CD4-positive, alpha-beta T cell (primary cell): ENCODE measurements around the gene PIEZO1. TPM values are rescaled to one million over a fixed set of nuclear protein-coding genes. Genes with fewer than 3 reads are reported as not detected.

ENCODE experiments used
- ATAC-seq: fragments of 200-7000 bp; cut with Tn5 transposase; one replicate; pipeline ENCODE4 v1.10.0; 2022; ENCODE audit warnings: mild to moderate bottlenecking; ENCODE audit not compliant: poor library complexity
- CTCF ChIA-PET: fragments of 350-600 bp; sonication (Branson Sonifier 250); formaldehyde crosslinking; loops from one replicate; lab custom pipeline; 2021; ENCODE audit warnings: antibody characterized with exemption, inconsistent platforms; lab: Charles Lee
- POLR2A ChIA-PET: fragments of 350-600 bp; sonication (Branson Sonifier 250); formaldehyde crosslinking; loops from one replicate; lab custom pipeline; 2021; ENCODE audit warnings: antibody characterized with exemption, inconsistent platforms; lab: Charles Lee
- DNase-seq, 14 experiments: peaks; one replicate each; pipeline ENCODE4 v3.0.0-alpha.2; 2013 to 2020; ENCODE audit warnings: mixed read lengths in 2 of 14
- H3K27ac ChIP-seq, 2 donors: one replicate each; pipeline versions ENCODE4 v1.5.1 to v1.7.0; 2013; ENCODE audit warnings: low read length in 2 of 2, low read depth in 1 of 2, mild to moderate bottlenecking in 1 of 2
- H3K27me3 ChIP-seq, 2 experiments: 1 replicate in 1 of 2; 2 replicates in 1 of 2; pipeline versions ENCODE4 v1.6.1 to v1.7.0; 2013; ENCODE audit warnings: low read length in 2 of 2, control low read depth in 1 of 2, mild to moderate bottlenecking in 1 of 2, moderate library complexity in 1 of 2; ENCODE audit not compliant: insufficient read depth in 2 of 2, control insufficient read depth in 1 of 2
- H3K36me3 ChIP-seq: one replicate; pipeline ENCODE4 v1.6.1; 2013; ENCODE audit warnings: low read length, control low read depth; ENCODE audit not compliant: insufficient read depth
- H3K4me1 ChIP-seq: one replicate; pipeline ENCODE4 v1.6.1; 2013; ENCODE audit warnings: low read length, control low read depth; ENCODE audit not compliant: insufficient read depth
- H3K4me3 ChIP-seq: one replicate; pipeline ENCODE4 v1.5.1; 2013; ENCODE audit warnings: mild to moderate bottlenecking, low read length, moderate library complexity
- H3K9me3 ChIP-seq, 2 experiments: 1 replicate in 1 of 2; 2 replicates in 1 of 2; pipeline versions ENCODE4 v1.6.1 to v1.7.0; 2013; ENCODE audit warnings: low read length in 2 of 2, mild to moderate bottlenecking in 2 of 2, control low read depth in 1 of 2, moderate library complexity in 1 of 2; ENCODE audit not compliant: control insufficient read depth in 1 of 2, insufficient read depth in 1 of 2
- H3K27ac Mint-ChIP-seq: one replicate; pipeline ENCODE4 v1.8.0; 2020; ENCODE audit warnings: mixed read lengths
- H3K27me3 Mint-ChIP-seq: one replicate; pipeline ENCODE4 v1.8.0; 2021; ENCODE audit warnings: mixed read lengths
- H3K36me3 Mint-ChIP-seq: one replicate; pipeline ENCODE4 v1.8.0; 2021; ENCODE audit warnings: low read depth, mixed read lengths
- H3K4me1 Mint-ChIP-seq: one replicate; pipeline ENCODE4 v1.8.0; 2021; ENCODE audit warnings: low read depth, mixed read lengths
- H3K4me3 Mint-ChIP-seq: one replicate; pipeline ENCODE4 v1.8.0; 2020; ENCODE audit warnings: mild to moderate bottlenecking, mixed read lengths
- H3K9me3 Mint-ChIP-seq: one replicate; pipeline ENCODE4 v1.8.0; 2020; ENCODE audit warnings: mixed read lengths
- intact Hi-C, 2 experiments: fragments of 100-400 bp; cut with DNase I in 1 of 2; cut with micrococcal nuclease in 1 of 2; formaldehyde crosslinking; loops; one replicate each; pipeline versions ENCODE4 v1.15.1 to v1.9.0; 2023 to 2025; cut with DNase I, micrococcal nuclease
- total RNA-seq, 174 experiments: library from RNA in 2 of 174; stranded (reverse) in 2 of 174; gene quantifications; one replicate each; pipeline ENCODE4 v1.2.3 and lab custom pipeline; 2021 to 2026
- TF ChIP-seq, protein P1 (sequence below): fragments of 200-600 bp; IDR thresholded peaks from one replicate; pipeline ENCODE4 v1.8.0; 2022; ENCODE audit warnings: antibody characterized with exemption, mild to moderate bottlenecking

Gene PIEZO1
- total RNA-seq, 2 experiments from 2014 or later: 142 to 146 TPM

DNA sequence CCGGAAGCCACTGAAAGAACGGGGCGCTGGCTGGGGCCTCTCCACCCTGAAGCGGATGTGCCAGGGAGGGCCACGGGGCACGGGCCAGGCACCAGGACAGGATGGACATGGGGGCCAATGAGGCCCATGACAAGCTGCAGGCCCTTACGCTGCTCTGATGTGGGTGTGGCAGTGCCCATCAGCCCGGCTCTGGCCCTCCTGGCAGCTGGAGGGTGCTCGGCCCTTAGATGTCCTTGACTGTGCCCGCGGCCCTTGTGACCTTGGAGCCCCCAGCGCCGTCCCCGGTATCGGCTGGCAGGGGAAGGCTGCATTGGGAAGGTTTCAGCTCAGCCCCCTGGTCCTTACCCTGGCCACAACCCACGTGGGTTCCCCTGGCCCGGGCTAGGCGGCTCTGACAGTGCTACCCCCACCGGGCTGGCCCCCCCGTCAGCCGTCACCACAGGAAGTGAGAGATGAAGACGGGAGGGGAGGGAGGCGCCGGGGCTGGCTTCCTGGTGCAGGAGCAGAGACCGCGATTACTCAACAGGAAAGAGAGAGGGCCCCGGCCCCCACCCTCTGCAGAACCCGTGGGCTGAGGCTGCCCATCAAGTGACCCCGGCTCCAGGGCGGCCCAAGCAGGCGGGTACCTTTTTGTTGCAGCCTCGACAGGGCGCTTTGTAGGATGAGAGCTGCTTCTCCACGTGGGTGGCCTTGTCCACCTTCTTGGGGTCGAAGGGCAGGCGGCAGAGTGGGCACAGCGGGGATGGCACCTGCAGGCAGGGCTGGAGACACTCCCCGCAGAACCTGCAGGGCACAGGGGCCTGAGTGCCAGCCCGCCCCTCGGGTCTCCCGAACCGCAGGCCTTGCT lies 84.2 kb downstream of the PIEZO1 start:
- DNase-seq (peak; percentile 89 to 98 (median 96)), ATAC-seq (peak; percentile 73)
- H3K4me3 ChIP-seq: peak overlapping the region; percentile 82
- ChIA-PET CTCF (interaction anchor here (0.8 to 2.6 kb wide), 2 partner anchors 16 to 37 kb away, joined by 4 to 14 read pairs; no protein-coding TSS in a partner anchor), POLR2A (interaction anchor here (0.7 to 8.2 kb wide), 19 partner anchors 8 to 517 kb away, joined by 3 to 71 read pairs (median 6); partner anchors contain the start of genes APRT, IL17C, MVD and SNAI3)
- Mint-ChIP-seq H3K36me3 (peaks cover 61% of the 10 kb centered on the region), H3K9me3 (no peaks in the 10 kb centered on the region), H3K4me3 (peak overlapping the region; percentile 99), H3K4me1 (peaks cover 70% of the 10 kb centered on the region), H3K27ac (peak overlapping the region; percentile 100), H3K27me3 (no peaks in the 10 kb centered on the region)
- H3K9me3 ChIP-seq: no peaks in the 10 kb centered on the region
- intact Hi-C loops: loop anchor here (1.0 to 10.0 kb wide), 7 partner anchors 15 to 1274 kb away; partner anchors contain the start of genes SNAI3 (in 2 of the 2), CYBA (in 1 of the 2), MVD (in 1 of the 2) and ZC3H18 (in 1 of the 2)
- no peaks in the 10 kb centered on the region for H3K27me3 ChIP-seq
- TF ChIP-seq, protein P1, sequence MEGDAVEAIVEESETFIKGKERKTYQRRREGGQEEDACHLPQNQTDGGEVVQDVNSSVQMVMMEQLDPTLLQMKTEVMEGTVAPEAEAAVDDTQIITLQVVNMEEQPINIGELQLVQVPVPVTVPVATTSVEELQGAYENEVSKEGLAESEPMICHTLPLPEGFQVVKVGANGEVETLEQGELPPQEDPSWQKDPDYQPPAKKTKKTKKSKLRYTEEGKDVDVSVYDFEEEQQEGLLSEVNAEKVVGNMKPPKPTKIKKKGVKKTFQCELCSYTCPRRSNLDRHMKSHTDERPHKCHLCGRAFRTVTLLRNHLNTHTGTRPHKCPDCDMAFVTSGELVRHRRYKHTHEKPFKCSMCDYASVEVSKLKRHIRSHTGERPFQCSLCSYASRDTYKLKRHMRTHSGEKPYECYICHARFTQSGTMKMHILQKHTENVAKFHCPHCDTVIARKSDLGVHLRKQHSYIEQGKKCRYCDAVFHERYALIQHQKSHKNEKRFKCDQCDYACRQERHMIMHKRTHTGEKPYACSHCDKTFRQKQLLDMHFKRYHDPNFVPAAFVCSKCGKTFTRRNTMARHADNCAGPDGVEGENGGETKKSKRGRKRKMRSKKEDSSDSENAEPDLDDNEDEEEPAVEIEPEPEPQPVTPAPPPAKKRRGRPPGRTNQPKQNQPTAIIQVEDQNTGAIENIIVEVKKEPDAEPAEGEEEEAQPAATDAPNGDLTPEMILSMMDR: no peak
- H3K27ac ChIP-seq: peak overlapping the region; percentile 93 to 96
- peaks cover 94% of the 10 kb centered on the region for H3K4me1 ChIP-seq
- peaks cover 55% of the 10 kb centered on the region for H3K36me3 ChIP-seq

DNA sequence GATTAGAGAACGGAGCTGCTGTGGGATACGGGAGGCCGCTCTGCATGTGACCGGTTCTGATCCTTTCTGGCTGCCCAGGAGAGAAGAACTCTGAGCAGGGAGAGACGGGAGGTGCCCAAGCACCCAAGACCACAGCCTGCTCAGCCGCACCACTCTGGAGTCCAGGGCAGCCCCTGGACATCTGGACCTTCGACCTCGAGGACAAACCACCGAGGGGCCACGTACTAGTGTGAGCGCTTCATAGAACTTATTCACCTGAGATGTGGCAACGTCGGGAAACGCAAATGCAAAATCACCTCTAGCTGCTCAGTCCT lies 84.7 kb downstream of the PIEZO1 start:
- peak overlapping the region; percentile 93 to 96 for H3K27ac ChIP-seq
- POLR2A ChIA-PET: interaction anchor here (0.8 to 8.2 kb wide), 17 partner anchors 8 to 517 kb away, joined by 3 to 71 read pairs (median 7); partner anchors contain the start of genes APRT, IL17C, MVD and SNAI3
- CTCF ChIA-PET: interaction anchor here (0.8 to 2.6 kb wide), 2 partner anchors 15 to 37 kb away, joined by 4 to 14 read pairs; no protein-coding TSS in a partner anchor
- no peaks in the 10 kb centered on the region for H3K9me3 ChIP-seq
- H3K36me3 ChIP-seq: peaks cover 61% of the 10 kb centered on the region
- intact Hi-C loops: loop anchor here (1.0 to 10.0 kb wide), 6 partner anchors 14 to 1275 kb away; partner anchors contain the start of genes CYBA (in 1 of the 2), SNAI3 (in 1 of the 2), ZC3H18 (in 1 of the 2) and ZFPM1 (in 1 of the 2)
- no peaks in the 10 kb centered on the region for H3K27me3 ChIP-seq
- peak overlapping the region; percentile 100 for H3K27ac Mint-ChIP-seq
- H3K27me3 Mint-ChIP-seq: no peaks in the 10 kb centered on the region
- H3K4me1 ChIP-seq: peaks cover 98% of the 10 kb centered on the region
- peak overlapping the region; percentile 82 for H3K4me3 ChIP-seq
- H3K4me1 Mint-ChIP-seq: peaks cover 67% of the 10 kb centered on the region
- TF ChIP-seq, protein P1: no peak
- DNase-seq (no peak), ATAC-seq (no peak)
- H3K4me3 Mint-ChIP-seq: peak overlapping the region; percentile 99
- no peaks in the 10 kb centered on the region for H3K9me3 Mint-ChIP-seq
- peaks cover 57% of the 10 kb centered on the region for H3K36me3 Mint-ChIP-seq

DNA sequence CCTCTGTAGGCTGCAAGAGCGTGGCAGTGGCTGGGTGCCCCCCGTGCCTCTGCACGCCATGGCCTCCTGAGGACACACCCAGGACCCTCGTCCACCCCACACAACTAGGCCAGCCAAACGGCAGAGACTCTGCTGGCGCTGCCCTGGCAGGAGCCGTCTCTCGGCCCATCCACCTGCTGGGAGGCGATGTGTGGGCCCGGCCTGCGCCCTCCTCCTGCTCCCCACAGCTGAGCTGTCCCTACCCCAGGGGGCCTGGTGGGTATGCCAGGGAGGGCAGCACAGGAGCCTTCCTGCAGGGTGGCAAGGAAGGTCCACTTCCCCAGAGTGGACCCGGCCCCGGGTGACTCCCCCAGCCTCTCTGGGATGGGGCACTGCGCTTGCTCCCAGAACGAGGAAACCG lies 85.8 kb downstream of the PIEZO1 start:
- no peak for ATAC-seq
- Mint-ChIP-seq H3K27me3 (no peaks in the 10 kb centered on the region), H3K27ac (peak overlapping the region; percentile 100), H3K9me3 (no peaks in the 10 kb centered on the region), H3K4me3 (no peak overlapping the region), H3K36me3 (peaks cover 52% of the 10 kb centered on the region), H3K4me1 (peaks cover 62% of the 10 kb centered on the region)
- Histone ChIP-seq H3K27ac (peak overlapping the region; percentile 93 to 96), H3K4me3 (no peak overlapping the region), H3K9me3 (no peaks in the 10 kb centered on the region), H3K36me3 (peaks cover 66% of the 10 kb centered on the region), H3K27me3 (no peaks in the 10 kb centered on the region), H3K4me1 (peaks cover 98% of the 10 kb centered on the region)
- intact Hi-C loops: no loop called here
- no peak for DNase-seq
- POLR2A ChIA-PET: interaction anchor here (8.2 kb wide), 1 partner anchor 13 kb away, joined by 71 read pairs; the partner anchor contains the start of gene SNAI3
- TF ChIP-seq, protein P1: no peak
- CTCF ChIA-PET: no interaction called here
